MCF 10A (cell line): ENCODE results near the gene TRIM49D1. TPM values are rescaled to one million over a fixed set of nuclear protein-coding genes. Genes with fewer than 3 reads are reported as not detected.
"Not testable (repeated sequence)": the region's sequence is repeated elsewhere in the genome, so short reads cannot be mapped to it uniquely, and the experiment has no call there.

Experiments used
- Bru-seq: library from RNA; stranded (reverse); fragments of 400-500 nt; gene quantifications from one replicate; lab custom pipeline; 2021; lab: Mats Ljungman, UMichigan
- BruChase-seq, 2 experiments: library from RNA; stranded (reverse); fragments of 400-500 nt; gene quantifications; one replicate each; lab custom pipeline; 2021; lab: Mats Ljungman, UMichigan
- BruUV-seq: library from RNA; stranded (reverse); fragments of 400-500 nt; replicated peaks from 2 replicates; lab custom pipeline; 2021; lab: Mats Ljungman, UMichigan
- CTCF ChIA-PET: fragments of 300-600 bp; sonication (Branson Sonifier 250); formaldehyde crosslinking; extraction: SDS; loops from one replicate; lab custom pipeline; 2021; ENCODE audit warnings: antibody characterized with exemption, inconsistent platforms; lab: Yijun Ruan, JAX
- POLR2A ChIA-PET: fragments of 300-600, 350-650 bp; sonication (Branson Sonifier 250); formaldehyde crosslinking; extraction: SDS; loops from one replicate; lab custom pipeline; 2020; ENCODE audit warnings: antibody characterized with exemption, inconsistent platforms; lab: Yijun Ruan, JAX
- DNase-seq: peaks from one replicate; pipeline ENCODE4 v3.0.0-alpha.2; 2018; ENCODE audit not compliant: unreplicated experiment
- H3K27ac Mint-ChIP-seq: one replicate; pipeline ENCODE4 v1.8.0; 2022; ENCODE audit warnings: mild to moderate bottlenecking, low read depth, mixed read lengths; ENCODE audit not compliant: unreplicated experiment
- H3K27me3 Mint-ChIP-seq: one replicate; pipeline ENCODE4 v1.8.0; 2022; ENCODE audit warnings: mixed read lengths; ENCODE audit not compliant: insufficient read depth, unreplicated experiment
- H3K36me3 Mint-ChIP-seq: one replicate; pipeline ENCODE4 v1.8.0; 2022; ENCODE audit warnings: mild to moderate bottlenecking, moderate library complexity, mixed read lengths; ENCODE audit not compliant: insufficient read depth, unreplicated experiment
- H3K4me1 Mint-ChIP-seq: one replicate; pipeline ENCODE4 v1.8.0; 2022; ENCODE audit warnings: mixed read lengths; ENCODE audit not compliant: insufficient read depth, unreplicated experiment
- H3K4me3 Mint-ChIP-seq: one replicate; pipeline ENCODE4 v1.8.0; 2022; ENCODE audit warnings: mild to moderate bottlenecking, moderate library complexity, mixed read lengths; ENCODE audit not compliant: unreplicated experiment
- H3K9me3 Mint-ChIP-seq: one replicate; pipeline ENCODE4 v1.8.0; 2022; ENCODE audit warnings: mixed read lengths; ENCODE audit not compliant: unreplicated experiment
- CTCF ChIP-seq: fragments of 200-600 bp; IDR thresholded peaks from one replicate; pipeline ENCODE4 v1.8.0; 2022; ENCODE audit warnings: antibody characterized with exemption, mild to moderate bottlenecking; ENCODE audit not compliant: unreplicated experiment
- intact Hi-C: fragments of 100-400 bp; cut with micrococcal nuclease; formaldehyde crosslinking; loops from 2 replicates; pipeline ENCODE4 v1.14.1; 2022
- long read RNA-seq: library from polyadenylated mRNA; stranded (forward); transcript quantifications from one replicate; pipeline ENCODE4 v2.0.0, GENCODE V29; 2022
- total RNA-seq: library from RNA; stranded (reverse); gene quantifications from 2 replicates; pipeline ENCODE4 v1.2.3, GENCODE V29; 2022

TRIM49D1 gene
- total RNA-seq (not detected in 2 replicates), Bru-seq, nascent RNA (not detected), BruChase-seq, experiment 1, labeled RNA remaining after a 6-hour chase (not detected), BruChase-seq, experiment 2, labeled RNA remaining after a 2-hour chase (not detected)
- long read RNA-seq = 0 reads

- H3K36me3 Mint-ChIP-seq = no peaks in the 10 kb centered on the region
- intact Hi-C loops = no loop called here
- peaks cover 35% of the 10 kb centered on the region for H3K27me3 Mint-ChIP-seq
- no peak for TF ChIP-seq CTCF
- no TSS peak for BruUV-seq
- no peaks in the 10 kb centered on the region for H3K9me3 Mint-ChIP-seq
- H3K27ac Mint-ChIP-seq = no peak within 1 kb of the TSS
- H3K4me1 Mint-ChIP-seq = no peaks in the 10 kb centered on the region
- ChIA-PET POLR2A (no interaction called here), CTCF (interaction anchor here (0.7 kb wide), 1 partner anchor 917 kb away, joined by 4 read pairs; no protein-coding TSS in a partner anchor)
- no peak for DNase-seq
- H3K4me3 Mint-ChIP-seq = no peak within 1 kb of the TSS
These were observed at the start of gene TRIM49D1 for GRCh38 chr11:89922195-89922660. TRIM49D1 (minus strand) TSS chr11:89922245; CDS start chr11:89917710, 4,535 bp downstream.

- POLR2A ChIA-PET, CTCF ChIA-PET, H3K27ac Mint-ChIP-seq: not testable (repeated sequence)
These were observed 43.7 kb upstream of the TRIM49D1 start, which contains the start of gene TRIM64 for GRCh38 chr11:89965737-89966136. TRIM64 (plus strand) TSS chr11:89966037; CDS start chr11:89968504, 2,467 bp downstream.

GRCh38 chr11:89960833-89961232 lies 38.8 kb upstream of the TRIM49D1 start:
- intact Hi-C loops, BruUV-seq, H3K4me1 Mint-ChIP-seq, CTCF ChIA-PET, H3K4me3 Mint-ChIP-seq, H3K27ac Mint-ChIP-seq, POLR2A ChIA-PET, H3K9me3 Mint-ChIP-seq, DNase-seq, H3K36me3 Mint-ChIP-seq, H3K27me3 Mint-ChIP-seq: not testable (repeated sequence)

More at GRCh38 chr11:89965737-89966136, 43.7 kb upstream of the TRIM49D1 start, which contains the start of gene TRIM64:
- H3K4me1 Mint-ChIP-seq, H3K4me3 Mint-ChIP-seq, H3K36me3 Mint-ChIP-seq, H3K27me3 Mint-ChIP-seq, BruUV-seq, DNase-seq, intact Hi-C loops, H3K9me3 Mint-ChIP-seq: not testable (repeated sequence)

GRCh38 chr11:89923764-89924163 lies 1.7 kb upstream of the TRIM49D1 start, which contains the start of gene TRIM49D2:
TRIM49D2 (plus strand) TSS chr11:89924064; CDS start chr11:89926762, 2,698 bp downstream.
- peaks cover 35% of the 10 kb centered on the region for H3K27me3 Mint-ChIP-seq
- H3K27ac Mint-ChIP-seq, DNase-seq, H3K36me3 Mint-ChIP-seq, H3K4me1 Mint-ChIP-seq, intact Hi-C loops, BruUV-seq, H3K9me3 Mint-ChIP-seq, H3K4me3 Mint-ChIP-seq, POLR2A ChIA-PET: not testable (repeated sequence)
- CTCF ChIA-PET = interaction anchor here (1.0 kb wide), 1 partner anchor 52 kb away, joined by 3 read pairs; no protein-coding TSS in a partner anchor

- H3K4me3 Mint-ChIP-seq, CTCF ChIA-PET, intact Hi-C loops, H3K4me1 Mint-ChIP-seq, POLR2A ChIA-PET, H3K9me3 Mint-ChIP-seq, H3K27ac Mint-ChIP-seq, BruUV-seq, H3K36me3 Mint-ChIP-seq, DNase-seq, H3K27me3 Mint-ChIP-seq: not testable (repeated sequence)
These were observed 21.2 kb downstream of the TRIM49D1 start for GRCh38 chr11:89900809-89901208.

- H3K27me3 Mint-ChIP-seq, CTCF ChIA-PET, H3K9me3 Mint-ChIP-seq, H3K4me1 Mint-ChIP-seq, H3K27ac Mint-ChIP-seq, H3K36me3 Mint-ChIP-seq, H3K4me3 Mint-ChIP-seq, intact Hi-C loops, BruUV-seq, DNase-seq, POLR2A ChIA-PET: not testable (repeated sequence)
These were observed 28.8 kb downstream of the TRIM49D1 start for GRCh38 chr11:89893245-89893644.

GRCh38 chr11:89877511-89877910 lies 44.5 kb downstream of the TRIM49D1 start:
- BruUV-seq, POLR2A ChIA-PET, H3K9me3 Mint-ChIP-seq, H3K4me3 Mint-ChIP-seq, H3K27me3 Mint-ChIP-seq, H3K4me1 Mint-ChIP-seq, intact Hi-C loops, H3K27ac Mint-ChIP-seq, DNase-seq, CTCF ChIA-PET, H3K36me3 Mint-ChIP-seq: not testable (repeated sequence)

- H3K27me3 Mint-ChIP-seq, POLR2A ChIA-PET, DNase-seq, intact Hi-C loops, H3K4me1 Mint-ChIP-seq, H3K4me3 Mint-ChIP-seq, BruUV-seq, H3K36me3 Mint-ChIP-seq, H3K27ac Mint-ChIP-seq, H3K9me3 Mint-ChIP-seq: not testable (repeated sequence)
- CTCF ChIA-PET = interaction anchor here (0.7 kb wide), 1 partner anchor 51 kb away, joined by 3 read pairs; the partner anchor contains the start of gene TRIM49D2
These were observed 49.5 kb downstream of the TRIM49D1 start for GRCh38 chr11:89872588-89872987.
